HG03520 (cell line): ENCODE results near the gene TMEM52.

Experiments used
- ATAC-seq: cut with Tn5 transposase; IDR thresholded peaks from one replicate; pipeline ENCODE4 v1.9.1; 2021; ENCODE audit warnings: mild to moderate bottlenecking, moderate library complexity; ENCODE audit not compliant: unreplicated experiment

The TMEM52 gene

DNA sequence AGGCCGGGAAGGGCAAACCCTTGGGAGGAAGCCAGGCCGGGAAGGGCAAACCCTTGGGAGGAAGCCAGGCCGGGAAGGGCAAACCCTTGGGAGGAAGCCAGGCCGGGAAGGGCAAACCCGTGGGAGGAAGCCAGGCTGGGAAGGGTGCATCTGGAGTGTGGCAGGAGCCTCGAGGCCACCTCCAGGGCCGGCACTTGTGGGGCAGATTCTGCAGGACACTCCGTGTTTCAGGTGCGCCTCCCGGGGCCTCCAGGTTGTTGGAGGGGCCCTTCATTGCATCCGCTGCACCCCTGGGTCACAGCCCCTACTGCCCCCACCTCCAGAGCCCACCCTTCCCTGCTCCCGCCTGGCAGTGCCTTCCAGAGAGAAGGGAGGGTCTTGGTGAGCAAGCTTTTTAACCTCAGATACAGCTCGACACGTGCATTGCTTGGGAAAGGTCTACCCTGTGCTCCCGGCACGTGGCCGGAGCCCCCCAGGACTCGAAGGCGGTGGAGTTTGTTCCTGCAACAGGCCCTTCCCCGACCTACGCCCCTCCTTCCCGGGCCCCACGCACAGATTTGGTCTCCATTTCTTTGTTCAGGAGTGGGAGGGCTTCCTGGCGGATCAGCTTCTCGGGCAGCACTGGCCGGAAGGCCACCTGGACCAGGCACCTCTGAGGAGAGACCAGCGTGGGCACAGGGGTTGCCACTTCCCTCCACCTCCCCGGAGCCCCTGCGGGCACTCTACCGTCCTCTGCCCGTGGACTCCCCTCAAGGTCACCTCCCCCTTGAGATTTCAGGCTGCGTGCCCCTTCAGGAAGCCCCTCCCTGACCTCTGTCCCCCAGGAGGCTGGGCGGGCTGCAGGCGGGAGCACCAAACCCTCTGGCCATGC, 9.4 kb upstream of the TMEM52 start:
- ATAC-seq = no peak

DNA sequence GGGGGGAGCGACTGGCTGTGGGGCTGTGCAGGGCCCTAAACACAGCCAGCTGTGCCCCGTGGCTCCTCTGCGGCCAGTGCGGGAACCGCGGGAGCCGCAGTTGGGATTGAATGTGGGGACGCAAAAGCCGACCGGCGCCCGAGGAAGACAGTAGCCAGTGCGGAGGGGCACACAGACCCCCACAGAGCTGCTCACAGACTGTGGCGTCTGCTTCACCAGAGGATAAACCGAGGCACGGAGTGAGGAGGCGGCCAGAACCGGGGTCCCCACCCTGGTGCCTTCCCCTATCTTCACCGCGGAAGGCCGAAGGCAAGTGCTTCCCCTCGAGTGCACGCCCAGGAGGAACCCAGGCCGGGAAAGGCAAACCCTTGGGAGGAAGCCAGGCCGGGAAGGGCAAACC, 8.7 kb upstream of the TMEM52 start:
- no peak for ATAC-seq

DNA sequence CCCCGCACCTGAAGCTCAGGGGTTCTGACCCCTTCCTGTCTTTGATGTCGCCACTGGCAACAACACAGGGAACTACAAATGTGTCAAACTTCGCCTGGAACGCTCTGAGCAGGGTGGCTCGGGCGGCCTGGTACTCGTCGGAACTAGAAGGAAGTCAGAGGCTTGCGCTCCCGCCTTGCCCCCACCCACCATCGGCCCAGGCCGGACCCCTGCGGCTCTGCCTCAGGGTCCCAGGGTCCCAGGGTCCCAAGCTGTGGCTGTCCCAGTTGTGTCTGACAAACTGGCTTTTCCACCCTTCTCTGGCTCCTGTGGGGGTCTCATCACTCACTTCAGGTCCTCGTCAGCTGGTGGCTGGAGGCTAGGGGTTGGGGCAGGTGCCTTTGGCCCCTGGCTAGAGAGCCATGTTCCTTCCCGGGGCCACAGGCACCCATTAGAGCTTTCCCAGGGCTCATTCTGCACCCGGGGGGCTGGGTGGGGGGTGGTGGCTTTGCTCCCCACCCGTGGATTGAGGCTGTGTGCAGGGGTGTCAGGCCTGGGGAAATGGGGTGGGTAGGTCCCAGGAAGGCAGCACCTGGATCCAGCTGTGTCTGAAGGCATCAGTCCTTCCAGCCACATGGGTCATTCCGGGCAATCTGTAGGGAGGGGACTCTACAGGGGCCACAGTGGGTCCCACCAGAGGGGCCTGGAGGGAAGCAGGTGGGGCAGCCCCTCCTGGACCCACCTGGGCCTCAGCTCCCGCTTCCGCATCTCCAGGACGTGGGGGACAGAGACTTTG, 8.0 kb upstream of the TMEM52 start:
- no peak for ATAC-seq

DNA sequence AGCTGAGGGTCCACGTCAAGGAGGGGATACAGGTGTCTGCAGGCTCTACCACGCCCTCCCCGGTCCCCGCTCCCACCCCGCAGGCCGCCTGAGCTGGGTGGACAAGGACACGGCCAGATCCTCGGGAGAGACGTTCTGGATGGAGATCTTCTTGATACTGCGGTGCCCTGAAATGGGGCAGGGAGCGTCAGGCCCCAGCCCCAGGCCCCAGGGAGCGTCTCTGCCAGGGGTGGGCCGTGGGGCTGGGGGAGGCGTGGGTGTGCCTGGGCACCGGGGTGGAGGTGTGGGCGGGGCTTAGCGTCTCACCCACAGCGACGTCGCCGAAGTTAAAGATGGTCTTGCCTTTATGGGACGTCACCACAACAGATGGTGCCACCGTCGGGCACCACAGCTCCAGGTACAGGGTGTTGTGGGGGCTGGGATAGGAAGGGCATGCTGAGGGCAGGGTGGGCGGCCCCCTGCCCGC, 7.3 kb upstream of the TMEM52 start:
- no peak for ATAC-seq

DNA sequence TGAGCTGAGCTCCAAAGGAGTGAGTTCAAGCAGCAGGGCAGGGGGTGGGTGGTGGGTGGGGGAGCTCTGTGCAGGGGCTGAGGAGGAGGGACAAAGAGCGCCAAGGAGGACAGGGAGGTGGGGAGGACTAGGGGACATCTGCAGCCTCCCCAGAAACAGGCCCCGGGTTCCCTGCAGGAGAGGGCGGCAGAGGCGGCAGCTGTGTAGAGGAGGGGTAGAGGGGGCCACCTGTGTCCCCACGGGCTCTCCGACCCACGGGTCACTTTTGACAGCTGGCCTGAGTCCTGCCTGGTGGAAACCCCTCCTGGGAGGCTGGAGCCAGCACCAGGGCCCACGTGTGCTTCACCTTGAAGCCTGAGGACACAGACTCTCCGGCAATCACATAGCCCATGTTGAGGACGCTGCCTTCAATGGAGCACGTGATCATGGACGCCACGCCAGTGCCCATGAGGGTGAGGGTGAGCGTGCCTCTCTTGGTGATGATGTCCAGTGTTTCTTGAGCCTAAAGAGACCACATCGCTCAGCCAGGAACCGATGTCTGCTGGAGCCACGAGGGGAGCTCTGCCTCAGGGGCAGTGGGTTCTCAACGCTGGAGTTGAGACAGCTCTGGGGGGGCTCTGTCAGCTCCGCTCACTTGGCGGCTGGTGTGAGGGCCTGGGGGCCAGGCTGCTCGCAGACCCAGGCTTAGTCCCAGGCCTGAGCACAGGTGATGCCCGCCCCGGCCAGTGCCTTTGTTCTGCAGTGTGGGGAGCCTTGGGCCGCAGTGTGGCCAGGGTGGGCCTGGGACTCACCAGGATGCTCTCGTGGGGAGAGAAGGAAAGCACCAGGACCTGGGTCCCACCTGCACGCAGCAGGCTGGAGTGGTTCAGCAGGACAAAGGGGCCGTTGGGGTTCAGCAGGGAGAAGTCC, 6.6 kb upstream of the TMEM52 start:
- no peak for ATAC-seq

DNA sequence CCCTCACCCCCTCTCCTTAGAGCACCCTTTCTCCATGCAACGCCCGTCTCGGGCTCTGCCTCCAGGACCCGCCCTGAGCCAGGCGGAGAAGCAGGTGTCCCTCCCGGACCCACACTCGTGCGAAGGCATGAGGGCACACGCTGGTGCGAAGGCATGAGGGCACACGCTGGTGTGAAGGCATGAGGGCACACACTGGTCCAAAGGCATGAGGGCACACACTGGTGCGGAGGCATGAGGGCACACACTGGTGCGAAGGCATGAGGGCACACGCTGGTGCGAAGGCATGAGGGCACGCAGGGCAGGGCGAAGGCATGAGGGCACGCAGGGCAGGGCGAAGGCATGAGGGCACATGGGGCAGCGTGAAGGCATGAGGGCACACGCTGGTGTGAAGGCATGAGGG, 5.8 kb upstream of the TMEM52 start:
- ATAC-seq = no peak

DNA sequence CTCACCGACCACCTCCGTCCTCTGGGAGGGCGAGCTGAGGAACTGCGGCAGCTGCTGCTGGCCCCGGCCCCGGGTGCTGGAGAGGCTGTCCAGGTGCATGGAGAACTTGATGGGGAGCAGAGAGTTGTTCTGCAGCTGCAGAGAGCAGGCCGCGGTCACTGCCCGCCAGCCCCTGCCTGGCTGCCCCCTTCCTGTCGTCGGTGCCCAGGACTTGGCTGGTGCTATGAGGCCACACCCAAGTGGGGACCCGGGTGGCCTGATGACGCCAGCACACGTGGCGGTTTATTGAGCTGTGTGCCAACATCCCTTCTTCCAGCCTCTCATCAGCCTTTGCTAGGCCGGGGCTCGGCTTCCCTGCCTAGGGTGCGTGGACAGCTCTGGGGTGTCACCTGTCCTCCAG, 5.3 kb upstream of the TMEM52 start:
- no peak for ATAC-seq

DNA sequence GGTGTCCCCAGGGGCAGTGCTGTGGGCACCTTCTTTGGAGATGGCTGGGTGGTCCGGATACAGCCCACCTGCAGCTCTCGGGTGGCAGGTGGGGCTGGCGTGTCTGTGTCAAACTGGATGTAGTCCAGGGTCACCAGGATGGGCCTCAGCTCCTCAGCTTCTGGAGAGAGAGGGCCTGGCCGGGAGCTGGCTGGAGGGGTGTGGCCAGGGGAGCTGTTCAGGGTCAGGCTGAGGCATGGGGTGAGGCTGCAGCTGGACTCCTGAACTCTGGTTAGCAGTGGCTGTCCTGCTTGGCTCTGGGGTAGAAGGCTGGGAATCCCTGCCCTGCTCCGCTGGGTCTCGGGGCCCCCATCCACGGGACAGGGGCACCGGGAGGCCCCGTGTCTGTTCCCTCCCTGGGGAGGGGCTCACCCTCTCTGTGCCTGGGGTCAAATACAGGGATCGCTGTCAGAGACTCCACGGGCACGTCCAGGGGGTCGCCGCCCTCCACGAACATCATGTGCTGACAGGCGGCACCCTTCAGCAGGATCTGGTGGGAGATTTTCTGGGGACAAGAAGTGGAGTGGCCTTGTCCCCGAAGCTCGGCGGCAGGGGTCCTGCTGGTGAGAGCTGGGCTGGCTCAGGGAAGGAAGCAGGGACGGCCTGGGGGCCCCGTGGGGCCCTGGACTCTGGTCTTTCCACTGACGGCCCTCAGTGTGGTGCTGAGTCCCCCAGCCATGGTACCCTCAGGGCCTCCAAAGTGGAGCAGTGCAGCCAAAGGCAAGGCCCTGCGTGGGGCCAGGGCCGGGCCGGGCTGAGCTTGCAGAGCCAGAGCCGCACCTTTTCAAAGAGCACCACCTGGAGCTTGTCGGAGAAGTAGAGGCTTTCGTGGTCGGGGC, 4.1 kb upstream of the TMEM52 start:
- ATAC-seq = no peak

DNA sequence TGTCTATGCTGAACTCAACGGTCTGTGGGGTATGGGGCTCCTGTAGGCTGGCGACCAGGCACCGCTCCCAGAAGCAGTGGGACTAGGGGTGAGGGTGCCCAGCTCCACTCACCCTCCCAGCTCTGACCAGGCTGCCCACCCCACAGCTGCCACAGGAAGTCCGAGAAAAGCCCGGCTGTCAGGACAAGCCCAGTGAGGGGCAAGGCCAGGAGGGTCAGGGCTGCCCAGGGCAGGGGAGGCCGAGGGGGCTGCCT, 3.5 kb upstream of the TMEM52 start:
- no peak for ATAC-seq

DNA sequence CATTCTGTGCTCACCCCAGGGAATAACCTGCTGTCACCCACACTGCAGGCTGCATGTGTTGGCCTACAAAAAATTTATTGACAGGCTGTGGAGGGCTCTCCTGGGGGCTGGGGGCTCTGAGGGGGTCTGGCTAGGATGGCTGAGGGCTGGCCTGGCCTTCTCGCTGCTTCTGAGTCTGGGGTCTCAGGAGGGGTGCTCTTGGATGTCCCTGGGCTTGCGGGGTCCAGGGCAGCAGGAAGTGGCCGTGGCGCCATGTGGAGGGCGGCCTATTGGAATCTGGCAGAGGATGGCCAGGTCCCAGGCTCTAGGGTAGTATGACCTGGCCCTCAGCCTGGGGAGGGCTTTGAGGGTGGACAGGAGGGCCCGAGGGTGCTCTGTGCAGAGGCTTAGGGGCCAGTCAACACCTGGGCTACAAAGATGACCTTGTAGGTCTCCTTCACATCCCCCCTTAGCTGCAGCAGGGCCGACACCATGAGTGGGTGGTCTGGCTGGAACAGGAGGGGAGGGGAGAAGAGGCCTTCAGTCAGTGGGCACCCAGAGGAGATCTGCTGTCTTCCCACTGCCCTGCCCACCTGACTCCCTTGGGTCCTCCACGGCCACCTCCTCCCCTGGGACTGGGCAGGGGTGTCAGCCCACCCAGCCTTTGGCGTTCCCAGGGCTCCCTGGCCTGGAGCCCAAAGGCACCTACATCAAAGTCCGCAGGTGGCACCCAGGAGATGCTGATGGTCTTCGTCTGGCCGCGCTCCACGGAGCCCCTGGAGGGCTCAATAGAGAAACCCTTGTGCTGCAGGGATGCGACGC, 3.0 kb upstream of the TMEM52 start:
- no peak for ATAC-seq

DNA sequence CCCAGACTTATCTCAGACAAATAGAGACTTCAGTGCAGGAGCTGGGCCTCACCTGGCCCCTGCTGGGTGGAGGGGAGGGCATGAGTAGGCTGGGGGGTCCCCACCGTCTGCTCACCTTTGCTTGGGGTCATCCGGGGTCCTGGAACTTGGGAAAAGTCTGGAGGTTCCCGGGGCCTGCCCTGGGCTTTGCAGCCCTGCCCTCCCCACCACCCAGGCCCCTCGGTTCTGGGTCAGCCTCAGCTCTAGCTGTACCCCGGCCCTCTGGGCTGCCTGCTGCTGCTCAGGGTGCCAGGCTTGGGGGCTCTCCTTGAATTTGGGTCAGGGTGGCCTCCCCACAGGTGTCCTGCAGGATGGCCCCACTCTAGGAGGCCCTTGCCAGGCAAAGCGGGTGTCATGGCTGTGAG, 2.4 kb upstream of the TMEM52 start:
- ATAC-seq = no peak

DNA sequence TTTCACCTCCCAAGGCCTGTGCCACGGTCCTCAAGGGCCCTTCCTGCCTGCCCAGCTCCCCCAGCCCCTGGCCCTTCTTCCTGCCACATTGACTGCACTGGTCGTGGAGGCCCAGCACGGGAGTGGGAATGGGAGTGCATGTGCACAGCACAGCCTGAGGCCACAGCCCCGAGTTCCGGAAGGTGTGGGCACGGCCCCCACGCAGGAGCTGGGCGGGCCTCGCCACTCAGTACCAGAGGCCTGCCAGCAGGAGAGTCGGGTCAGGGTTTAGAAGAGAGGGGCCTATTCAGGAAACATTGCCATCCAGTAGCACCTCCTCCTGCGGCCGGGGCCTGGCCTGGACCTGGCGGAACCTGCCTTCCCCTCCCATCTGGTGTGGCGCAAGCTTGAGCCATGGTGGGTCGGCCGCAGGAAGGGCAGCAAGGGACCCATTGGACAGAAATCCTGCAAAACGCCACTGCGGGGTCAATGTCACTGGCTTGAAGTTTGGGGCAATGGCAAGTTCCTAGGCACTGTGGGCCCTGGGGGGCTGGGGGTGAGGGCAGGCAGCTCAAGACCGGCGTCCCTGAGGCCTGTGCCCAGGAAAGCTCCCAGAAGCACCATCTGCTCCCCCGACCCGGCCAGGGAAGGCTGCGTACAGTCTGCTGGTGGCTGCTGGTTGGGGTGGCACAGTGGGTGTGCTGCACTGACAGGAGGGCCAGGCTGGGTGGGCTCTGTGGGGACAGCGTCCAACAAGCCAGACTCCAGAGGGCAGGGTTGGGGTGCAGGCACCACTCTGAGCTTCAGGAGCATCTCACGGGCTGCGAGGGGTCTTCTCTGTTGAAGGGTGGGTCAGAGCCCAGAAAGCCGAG, 1.8 kb upstream of the TMEM52 start:
- no peak for ATAC-seq

DNA sequence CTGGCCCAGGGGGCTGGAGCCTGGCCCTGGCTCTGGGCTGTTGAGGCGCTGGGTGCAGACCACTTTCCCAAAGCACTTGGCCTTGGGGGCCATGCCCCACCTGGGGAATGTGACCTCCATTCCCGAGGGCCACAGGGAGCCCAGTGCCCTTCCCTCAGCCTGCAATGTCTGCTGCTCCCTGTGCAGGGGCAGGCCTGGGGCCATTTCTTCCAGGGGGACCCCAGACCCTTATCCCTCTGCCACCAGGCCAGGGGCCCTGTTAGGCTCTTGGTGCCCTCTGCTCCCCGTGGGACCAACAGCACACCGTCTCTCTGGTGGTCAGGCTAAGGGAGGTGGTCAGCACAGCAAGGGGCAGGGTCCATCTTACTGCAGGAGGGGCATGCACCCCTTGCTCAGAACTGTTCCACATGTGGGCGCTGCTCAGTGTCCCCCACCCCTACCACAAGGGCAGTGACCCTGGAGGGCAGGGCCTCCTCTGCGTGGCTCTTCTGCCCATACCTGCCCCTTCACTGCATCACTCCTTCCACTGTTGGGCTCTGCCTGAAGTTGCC, 1.1 kb upstream of the TMEM52 start:
- ATAC-seq = no peak

DNA sequence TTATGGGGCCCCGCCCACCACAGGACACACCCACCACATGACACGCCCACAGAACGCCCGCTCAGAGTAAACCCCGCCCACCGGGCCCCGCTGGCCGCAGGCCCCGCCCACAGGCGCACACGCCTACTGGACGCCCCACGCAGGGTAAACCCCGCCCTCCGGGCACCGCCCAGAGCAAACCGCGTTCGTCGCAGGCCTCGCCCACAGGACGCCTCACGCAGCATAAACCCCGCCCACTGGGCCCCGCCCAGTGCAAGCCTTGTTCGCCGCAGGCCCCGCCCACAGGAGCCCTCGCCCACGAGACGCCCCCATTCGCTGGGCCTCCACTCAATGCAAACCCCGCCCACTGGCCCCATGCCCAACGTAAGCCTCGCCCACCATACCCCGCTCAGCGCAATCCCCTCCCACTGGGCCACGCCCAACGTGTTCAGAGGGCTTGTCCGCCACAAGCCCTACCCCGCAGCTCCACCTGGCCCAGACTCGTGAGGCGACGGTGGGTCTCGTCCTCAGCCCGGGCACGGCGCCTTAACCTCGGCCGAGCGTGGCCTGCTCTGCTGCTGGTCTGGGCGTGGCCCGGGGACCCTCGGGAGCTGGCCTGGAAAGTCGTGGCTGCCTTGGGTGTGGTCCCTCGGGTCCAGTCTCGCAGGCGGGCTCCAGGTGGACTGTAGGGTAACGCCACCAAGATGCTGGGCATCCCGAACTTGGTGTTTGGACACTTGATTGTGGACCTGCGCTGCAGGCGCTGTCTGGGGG, 401 bp upstream of the TMEM52 start:
- peak; percentile 72 for ATAC-seq

DNA sequence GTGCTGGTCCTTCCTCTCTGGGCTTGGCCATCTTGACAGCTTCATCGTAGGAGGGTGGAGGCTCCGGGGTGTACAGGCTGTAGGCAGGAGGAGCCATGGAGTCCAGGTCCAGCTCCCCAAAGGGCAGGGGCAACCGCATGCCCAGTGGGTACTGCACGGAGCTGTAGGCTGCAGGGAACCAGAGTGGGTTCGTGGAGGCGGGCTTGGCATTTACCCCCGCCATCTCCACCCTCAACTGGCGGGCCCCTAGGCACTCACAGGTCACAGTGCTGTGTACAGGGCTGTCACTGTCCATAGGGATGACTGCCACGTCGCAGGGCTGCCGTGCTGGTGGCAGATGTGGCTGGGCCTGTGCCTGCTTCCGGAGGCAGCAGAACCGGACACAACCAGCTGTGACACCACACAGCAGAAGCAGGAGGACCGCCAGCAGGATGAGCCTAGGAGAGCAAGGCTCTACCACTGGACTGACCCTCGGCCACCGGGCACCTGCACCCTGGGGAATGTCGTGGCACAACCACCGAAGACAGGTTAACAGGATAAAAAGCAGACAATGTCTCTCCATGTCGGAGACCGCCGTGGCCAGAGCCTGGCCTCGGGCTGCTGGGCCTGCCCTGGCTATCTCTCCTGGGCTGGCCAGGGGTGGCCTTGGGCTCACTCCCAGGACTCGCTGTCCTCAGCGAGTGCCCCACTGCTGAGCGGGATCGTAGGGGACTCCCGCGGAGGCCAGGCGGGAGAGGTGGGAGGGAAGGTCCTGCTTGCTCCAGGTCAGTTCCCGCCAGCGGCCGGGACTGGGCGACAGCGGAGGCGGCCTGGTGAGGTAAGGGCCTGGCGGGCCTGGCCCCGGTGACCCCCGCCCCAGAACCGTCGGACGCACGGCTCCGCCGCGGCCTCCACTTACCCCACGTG, 831 bp downstream of the TMEM52 start:
- ATAC-seq = no peak

DNA sequence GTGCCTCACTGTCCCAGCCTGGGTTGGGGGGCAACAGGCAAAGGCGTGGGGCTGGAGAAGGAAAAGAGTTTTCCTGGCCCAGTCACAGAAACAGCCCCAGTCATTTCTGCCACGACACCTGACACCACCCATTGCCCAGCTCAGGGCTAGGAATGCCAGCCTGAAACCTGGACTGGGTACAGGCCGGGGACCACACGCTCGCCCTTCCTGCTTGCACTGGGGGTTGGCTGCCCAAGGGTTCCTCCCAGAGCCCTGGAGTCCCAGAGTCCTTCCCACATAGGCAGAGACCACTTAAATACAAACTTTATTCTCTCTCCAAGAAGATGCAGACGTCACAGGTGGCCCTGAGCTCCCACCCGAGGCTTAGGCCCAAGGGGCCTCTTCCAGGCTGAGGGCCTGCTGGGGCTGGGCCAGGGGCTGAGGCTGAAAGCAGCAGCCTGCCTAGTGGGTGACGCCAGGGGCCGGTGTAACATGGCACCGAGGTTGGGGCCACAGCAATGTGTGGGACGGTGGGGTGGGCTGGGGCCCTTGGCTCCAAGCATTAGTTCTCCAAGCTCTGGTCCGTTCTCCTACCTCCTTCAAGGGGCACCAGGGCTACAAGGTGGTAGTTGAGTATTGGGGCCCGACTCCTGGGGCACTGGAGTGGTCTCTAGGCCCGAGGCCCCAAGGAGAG, 1.6 kb downstream of the TMEM52 start:
- ATAC-seq = no peak
